ENCODE measurements around the gene TUSC7.

DNA sequence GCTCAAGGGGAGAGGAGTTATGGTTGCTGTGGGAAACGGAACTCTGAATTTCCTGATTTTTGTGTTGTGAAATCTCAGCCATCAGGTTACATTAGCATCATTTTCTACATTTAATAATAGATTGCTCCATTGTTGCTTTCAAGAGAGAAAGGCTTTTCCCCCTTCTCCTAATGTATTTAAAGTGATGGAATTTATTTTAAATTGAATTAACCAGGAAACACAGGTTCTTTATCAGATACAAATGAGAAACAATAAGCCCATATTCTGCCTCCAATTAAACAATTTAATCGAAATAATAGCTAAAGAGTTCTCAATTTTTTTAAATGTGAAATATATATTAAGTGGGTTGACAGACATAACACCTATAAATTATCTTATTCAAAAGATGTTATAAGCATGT lies 30.1 kb downstream of the TUSC7 start:
- no peak for TF ChIP-seq EZH2 (IDR thresholded peaks at IDR 0.05; ENCODE audit: low read depth)
- TF ChIP-seq, protein P1, sequence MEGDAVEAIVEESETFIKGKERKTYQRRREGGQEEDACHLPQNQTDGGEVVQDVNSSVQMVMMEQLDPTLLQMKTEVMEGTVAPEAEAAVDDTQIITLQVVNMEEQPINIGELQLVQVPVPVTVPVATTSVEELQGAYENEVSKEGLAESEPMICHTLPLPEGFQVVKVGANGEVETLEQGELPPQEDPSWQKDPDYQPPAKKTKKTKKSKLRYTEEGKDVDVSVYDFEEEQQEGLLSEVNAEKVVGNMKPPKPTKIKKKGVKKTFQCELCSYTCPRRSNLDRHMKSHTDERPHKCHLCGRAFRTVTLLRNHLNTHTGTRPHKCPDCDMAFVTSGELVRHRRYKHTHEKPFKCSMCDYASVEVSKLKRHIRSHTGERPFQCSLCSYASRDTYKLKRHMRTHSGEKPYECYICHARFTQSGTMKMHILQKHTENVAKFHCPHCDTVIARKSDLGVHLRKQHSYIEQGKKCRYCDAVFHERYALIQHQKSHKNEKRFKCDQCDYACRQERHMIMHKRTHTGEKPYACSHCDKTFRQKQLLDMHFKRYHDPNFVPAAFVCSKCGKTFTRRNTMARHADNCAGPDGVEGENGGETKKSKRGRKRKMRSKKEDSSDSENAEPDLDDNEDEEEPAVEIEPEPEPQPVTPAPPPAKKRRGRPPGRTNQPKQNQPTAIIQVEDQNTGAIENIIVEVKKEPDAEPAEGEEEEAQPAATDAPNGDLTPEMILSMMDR (conservative IDR thresholded peaks at IDR 0.05): no peak

Data from PC-9 (cell line).